ENCODE data around the gene SRGAP2.
"Not testable (repeated sequence)": the region's sequence is repeated elsewhere in the genome, so short reads cannot be mapped to it uniquely, and the experiment has no call there.

DNA sequence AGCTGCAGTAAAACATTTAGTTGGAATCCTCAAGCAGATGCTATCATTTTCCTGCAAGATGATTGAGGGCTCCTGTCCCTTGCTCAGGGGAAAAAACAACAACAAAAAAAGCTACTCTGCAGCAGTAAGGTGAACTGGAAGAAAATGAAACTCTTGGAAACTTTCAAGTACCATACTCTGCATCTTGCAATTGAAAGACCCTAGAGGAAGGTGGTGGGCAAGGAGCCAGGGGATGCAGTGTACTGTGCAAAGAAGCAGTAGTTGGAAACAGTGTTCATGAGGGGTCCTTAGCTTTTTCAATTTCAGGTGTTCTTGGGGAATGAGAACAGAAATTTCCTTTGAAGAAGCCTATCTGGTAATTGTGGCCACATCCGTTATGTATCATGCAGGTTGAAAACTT is 7.5 kb downstream of the SRGAP2 start:
- TF ChIP-seq, protein P1, sequence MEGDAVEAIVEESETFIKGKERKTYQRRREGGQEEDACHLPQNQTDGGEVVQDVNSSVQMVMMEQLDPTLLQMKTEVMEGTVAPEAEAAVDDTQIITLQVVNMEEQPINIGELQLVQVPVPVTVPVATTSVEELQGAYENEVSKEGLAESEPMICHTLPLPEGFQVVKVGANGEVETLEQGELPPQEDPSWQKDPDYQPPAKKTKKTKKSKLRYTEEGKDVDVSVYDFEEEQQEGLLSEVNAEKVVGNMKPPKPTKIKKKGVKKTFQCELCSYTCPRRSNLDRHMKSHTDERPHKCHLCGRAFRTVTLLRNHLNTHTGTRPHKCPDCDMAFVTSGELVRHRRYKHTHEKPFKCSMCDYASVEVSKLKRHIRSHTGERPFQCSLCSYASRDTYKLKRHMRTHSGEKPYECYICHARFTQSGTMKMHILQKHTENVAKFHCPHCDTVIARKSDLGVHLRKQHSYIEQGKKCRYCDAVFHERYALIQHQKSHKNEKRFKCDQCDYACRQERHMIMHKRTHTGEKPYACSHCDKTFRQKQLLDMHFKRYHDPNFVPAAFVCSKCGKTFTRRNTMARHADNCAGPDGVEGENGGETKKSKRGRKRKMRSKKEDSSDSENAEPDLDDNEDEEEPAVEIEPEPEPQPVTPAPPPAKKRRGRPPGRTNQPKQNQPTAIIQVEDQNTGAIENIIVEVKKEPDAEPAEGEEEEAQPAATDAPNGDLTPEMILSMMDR (IDR thresholded peaks at IDR 0.05; ENCODE audit: poor library complexity, severe bottlenecking), result not testable (repeated sequence)
- TF ChIP-seq EZH2 (IDR thresholded peaks at IDR 0.05; ENCODE audit: borderline replicate concordance, insufficient read depth, low read length, poor library complexity, severe bottlenecking); EP300 (conservative IDR thresholded peaks at IDR 0.05; ENCODE audit: poor library complexity, severe bottlenecking); MXI1 (conservative IDR thresholded peaks at IDR 0.05; ENCODE audit: poor library complexity, severe bottlenecking); TAF1 (IDR thresholded peaks at IDR 0.05; ENCODE audit: low read depth); POLR2AphosphoS5 (IDR thresholded peaks at IDR 0.05); SMC3 (conservative IDR thresholded peaks at IDR 0.05; ENCODE audit: poor library complexity); RAD21 (conservative IDR thresholded peaks at IDR 0.05): not testable (repeated sequence)
- TF ChIP-seq, protein P2, sequence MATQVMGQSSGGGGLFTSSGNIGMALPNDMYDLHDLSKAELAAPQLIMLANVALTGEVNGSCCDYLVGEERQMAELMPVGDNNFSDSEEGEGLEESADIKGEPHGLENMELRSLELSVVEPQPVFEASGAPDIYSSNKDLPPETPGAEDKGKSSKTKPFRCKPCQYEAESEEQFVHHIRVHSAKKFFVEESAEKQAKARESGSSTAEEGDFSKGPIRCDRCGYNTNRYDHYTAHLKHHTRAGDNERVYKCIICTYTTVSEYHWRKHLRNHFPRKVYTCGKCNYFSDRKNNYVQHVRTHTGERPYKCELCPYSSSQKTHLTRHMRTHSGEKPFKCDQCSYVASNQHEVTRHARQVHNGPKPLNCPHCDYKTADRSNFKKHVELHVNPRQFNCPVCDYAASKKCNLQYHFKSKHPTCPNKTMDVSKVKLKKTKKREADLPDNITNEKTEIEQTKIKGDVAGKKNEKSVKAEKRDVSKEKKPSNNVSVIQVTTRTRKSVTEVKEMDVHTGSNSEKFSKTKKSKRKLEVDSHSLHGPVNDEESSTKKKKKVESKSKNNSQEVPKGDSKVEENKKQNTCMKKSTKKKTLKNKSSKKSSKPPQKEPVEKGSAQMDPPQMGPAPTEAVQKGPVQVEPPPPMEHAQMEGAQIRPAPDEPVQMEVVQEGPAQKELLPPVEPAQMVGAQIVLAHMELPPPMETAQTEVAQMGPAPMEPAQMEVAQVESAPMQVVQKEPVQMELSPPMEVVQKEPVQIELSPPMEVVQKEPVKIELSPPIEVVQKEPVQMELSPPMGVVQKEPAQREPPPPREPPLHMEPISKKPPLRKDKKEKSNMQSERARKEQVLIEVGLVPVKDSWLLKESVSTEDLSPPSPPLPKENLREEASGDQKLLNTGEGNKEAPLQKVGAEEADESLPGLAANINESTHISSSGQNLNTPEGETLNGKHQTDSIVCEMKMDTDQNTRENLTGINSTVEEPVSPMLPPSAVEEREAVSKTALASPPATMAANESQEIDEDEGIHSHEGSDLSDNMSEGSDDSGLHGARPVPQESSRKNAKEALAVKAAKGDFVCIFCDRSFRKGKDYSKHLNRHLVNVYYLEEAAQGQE (IDR thresholded peaks at IDR 0.05; ENCODE audit: borderline replicate concordance), result not testable (repeated sequence)
